ENCODE results near the gene GAS1. TPM values are rescaled to one million over a fixed set of nuclear protein-coding genes. Genes with fewer than 3 reads are reported as not detected.

The GAS1 gene
- total RNA-seq, 1 experiment from 2014 or later: 0.13 TPM

DNA sequence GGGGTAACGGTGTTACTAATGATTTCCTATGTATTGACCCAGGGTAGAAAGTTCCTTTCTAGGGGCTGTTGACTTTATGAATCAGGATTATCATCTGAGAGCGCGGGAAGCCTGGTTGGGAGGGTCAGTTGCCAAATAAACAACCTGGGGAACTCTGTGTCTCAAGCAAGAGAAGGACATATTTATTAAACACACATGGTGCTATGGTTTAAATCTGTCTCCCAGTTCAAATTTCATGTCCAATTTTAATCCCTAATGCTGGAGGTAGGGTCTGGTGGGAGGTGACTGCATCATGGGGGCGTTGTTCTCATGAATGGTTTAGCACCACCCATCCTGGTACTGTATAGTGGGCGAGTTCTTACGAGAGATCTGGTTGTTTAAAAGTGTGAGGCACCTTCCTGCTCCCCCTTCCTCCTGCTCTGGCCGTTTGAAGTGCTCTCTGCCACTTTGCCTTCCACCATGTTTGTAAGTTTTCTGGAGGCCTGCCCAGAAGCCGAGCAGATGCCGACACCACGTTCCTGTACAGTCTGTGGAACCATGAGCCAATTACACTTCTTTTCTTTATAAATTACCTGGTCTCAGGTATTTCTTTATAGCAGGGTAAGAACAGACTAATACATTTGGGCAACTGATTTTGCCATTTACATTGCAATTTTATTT lies 19.7 kb upstream of the GAS1 start:
- Histone ChIP-seq H3K27me3 (ENCODE audit: control insufficient read depth, insufficient read depth, low read length) (no peaks in the 10 kb centered on the region), H3K9me3 (ENCODE audit: control insufficient read depth, insufficient read depth, low read depth, low read length) (no peaks in the 10 kb centered on the region), H3K4me3 (ENCODE audit: low read depth in 2 of 2, low read length in 2 of 2) (no peak overlapping the region), H3K27ac (ENCODE audit: low read length) (no peak overlapping the region), H3K4me1 (ENCODE audit: control insufficient read depth, insufficient read depth, low read length) (no peaks in the 10 kb centered on the region), H3K36me3 (ENCODE audit: control insufficient read depth, insufficient read depth, low read length) (no peaks in the 10 kb centered on the region)
- in situ Hi-C loops (cut with HindIII; ENCODE audit: low pct_unique_long_range_greater_than_20kb, low sequenced_read_pairs): no loop called here
- ATAC-seq (no peak), DNase-seq (ENCODE audit: low read depth, low spot score) (no peak)
- POLR2A ChIA-PET: no interaction called here
- CTCF ChIA-PET: no interaction called here
- intact Hi-C loops (cut with micrococcal nuclease; ENCODE audit: unreplicated experiment): no loop called here
- no TSS peak for BruUV-seq (replicated peaks)
- TF ChIP-seq SIN3A (IDR thresholded peaks at IDR 0.05; ENCODE audit: borderline replicate concordance, insufficient read depth, low read depth, low read length) (no peak), POLR2AphosphoS5 (IDR thresholded peaks at IDR 0.05; ENCODE audit: low read depth, low read length) (no peak), TCF7L2 (IDR thresholded peaks at IDR 0.05; ENCODE audit: low read depth, low read length) (no peak)
- TF ChIP-seq, protein P1, sequence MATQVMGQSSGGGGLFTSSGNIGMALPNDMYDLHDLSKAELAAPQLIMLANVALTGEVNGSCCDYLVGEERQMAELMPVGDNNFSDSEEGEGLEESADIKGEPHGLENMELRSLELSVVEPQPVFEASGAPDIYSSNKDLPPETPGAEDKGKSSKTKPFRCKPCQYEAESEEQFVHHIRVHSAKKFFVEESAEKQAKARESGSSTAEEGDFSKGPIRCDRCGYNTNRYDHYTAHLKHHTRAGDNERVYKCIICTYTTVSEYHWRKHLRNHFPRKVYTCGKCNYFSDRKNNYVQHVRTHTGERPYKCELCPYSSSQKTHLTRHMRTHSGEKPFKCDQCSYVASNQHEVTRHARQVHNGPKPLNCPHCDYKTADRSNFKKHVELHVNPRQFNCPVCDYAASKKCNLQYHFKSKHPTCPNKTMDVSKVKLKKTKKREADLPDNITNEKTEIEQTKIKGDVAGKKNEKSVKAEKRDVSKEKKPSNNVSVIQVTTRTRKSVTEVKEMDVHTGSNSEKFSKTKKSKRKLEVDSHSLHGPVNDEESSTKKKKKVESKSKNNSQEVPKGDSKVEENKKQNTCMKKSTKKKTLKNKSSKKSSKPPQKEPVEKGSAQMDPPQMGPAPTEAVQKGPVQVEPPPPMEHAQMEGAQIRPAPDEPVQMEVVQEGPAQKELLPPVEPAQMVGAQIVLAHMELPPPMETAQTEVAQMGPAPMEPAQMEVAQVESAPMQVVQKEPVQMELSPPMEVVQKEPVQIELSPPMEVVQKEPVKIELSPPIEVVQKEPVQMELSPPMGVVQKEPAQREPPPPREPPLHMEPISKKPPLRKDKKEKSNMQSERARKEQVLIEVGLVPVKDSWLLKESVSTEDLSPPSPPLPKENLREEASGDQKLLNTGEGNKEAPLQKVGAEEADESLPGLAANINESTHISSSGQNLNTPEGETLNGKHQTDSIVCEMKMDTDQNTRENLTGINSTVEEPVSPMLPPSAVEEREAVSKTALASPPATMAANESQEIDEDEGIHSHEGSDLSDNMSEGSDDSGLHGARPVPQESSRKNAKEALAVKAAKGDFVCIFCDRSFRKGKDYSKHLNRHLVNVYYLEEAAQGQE (IDR thresholded peaks at IDR 0.05; ENCODE audit: insufficient read depth in 1 of 2, low read depth in 2 of 2, low read length in 1 of 2): no peak

DNA sequence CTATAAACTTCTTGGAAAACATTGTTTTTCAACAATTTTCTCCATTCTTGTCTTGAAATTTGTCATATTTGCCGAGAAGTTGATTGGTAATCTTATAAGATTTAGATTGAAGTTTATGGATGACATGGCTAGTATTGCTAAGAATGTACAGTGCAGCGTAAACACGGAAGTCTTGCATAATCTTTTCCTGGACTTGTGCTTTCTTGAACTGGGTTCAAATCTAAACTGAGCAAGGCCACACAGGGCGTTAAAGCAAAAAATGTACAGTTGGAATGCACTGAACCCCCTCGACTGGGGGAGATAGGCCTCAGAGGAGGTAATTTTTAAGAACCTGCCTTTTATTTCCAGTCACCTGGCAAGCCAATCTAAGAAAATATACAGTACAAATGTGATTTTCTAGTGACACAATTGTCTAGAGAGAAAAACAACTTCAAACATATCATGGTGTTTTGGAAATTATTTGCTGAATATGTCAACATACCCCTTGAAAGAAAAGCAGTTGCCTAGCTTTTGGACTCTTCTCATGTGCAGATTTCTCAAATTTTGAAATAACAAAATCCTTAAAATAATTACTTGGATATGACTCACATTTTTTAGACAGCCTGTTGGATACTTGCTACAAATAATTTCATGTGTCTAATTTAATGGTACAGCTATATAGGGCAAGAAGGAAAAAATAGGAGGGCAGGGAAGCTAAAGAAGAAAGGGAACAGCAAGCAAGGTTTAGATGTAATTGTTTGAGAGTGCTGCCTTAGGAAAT lies 18.5 kb upstream of the GAS1 start:
- no TSS peak for BruUV-seq (replicated peaks)
- no peaks in the 10 kb centered on the region for H3K27me3 ChIP-seq (ENCODE audit: control insufficient read depth, insufficient read depth, low read length)
- no peak overlapping the region for H3K4me3 ChIP-seq (ENCODE audit: low read depth in 2 of 2, low read length in 2 of 2)
- no peak overlapping the region for H3K27ac ChIP-seq (ENCODE audit: low read length)
- TF ChIP-seq POLR2AphosphoS5 (IDR thresholded peaks at IDR 0.05; ENCODE audit: low read depth, low read length) (no peak), TCF7L2 (IDR thresholded peaks at IDR 0.05; ENCODE audit: low read depth, low read length) (no peak), SIN3A (IDR thresholded peaks at IDR 0.05; ENCODE audit: borderline replicate concordance, insufficient read depth, low read depth, low read length) (no peak)
- TF ChIP-seq, protein P1 (IDR thresholded peaks at IDR 0.05; ENCODE audit: insufficient read depth in 1 of 2, low read depth in 2 of 2, low read length in 1 of 2): no peak
- TF ChIP-seq, protein P2, sequence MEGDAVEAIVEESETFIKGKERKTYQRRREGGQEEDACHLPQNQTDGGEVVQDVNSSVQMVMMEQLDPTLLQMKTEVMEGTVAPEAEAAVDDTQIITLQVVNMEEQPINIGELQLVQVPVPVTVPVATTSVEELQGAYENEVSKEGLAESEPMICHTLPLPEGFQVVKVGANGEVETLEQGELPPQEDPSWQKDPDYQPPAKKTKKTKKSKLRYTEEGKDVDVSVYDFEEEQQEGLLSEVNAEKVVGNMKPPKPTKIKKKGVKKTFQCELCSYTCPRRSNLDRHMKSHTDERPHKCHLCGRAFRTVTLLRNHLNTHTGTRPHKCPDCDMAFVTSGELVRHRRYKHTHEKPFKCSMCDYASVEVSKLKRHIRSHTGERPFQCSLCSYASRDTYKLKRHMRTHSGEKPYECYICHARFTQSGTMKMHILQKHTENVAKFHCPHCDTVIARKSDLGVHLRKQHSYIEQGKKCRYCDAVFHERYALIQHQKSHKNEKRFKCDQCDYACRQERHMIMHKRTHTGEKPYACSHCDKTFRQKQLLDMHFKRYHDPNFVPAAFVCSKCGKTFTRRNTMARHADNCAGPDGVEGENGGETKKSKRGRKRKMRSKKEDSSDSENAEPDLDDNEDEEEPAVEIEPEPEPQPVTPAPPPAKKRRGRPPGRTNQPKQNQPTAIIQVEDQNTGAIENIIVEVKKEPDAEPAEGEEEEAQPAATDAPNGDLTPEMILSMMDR (IDR thresholded peaks at IDR 0.05): no peak
- in situ Hi-C loops (cut with HindIII; ENCODE audit: low pct_unique_long_range_greater_than_20kb, low sequenced_read_pairs): no loop called here
- intact Hi-C loops (cut with micrococcal nuclease; ENCODE audit: unreplicated experiment): no loop called here
- no peaks in the 10 kb centered on the region for H3K9me3 ChIP-seq (ENCODE audit: control insufficient read depth, insufficient read depth, low read depth, low read length)
- no peaks in the 10 kb centered on the region for H3K4me1 ChIP-seq (ENCODE audit: control insufficient read depth, insufficient read depth, low read length)
- ATAC-seq (no peak), DNase-seq (ENCODE audit: low read depth, low spot score) (no peak)
- ChIA-PET CTCF (no interaction called here), POLR2A (no interaction called here)
- no peaks in the 10 kb centered on the region for H3K36me3 ChIP-seq (ENCODE audit: control insufficient read depth, insufficient read depth, low read length)
